Kidney (tissue), 14 donors: Measurements from ENCODE around the gene WDR6. TPM values are rescaled to one million over a fixed set of nuclear protein-coding genes. Genes with fewer than 3 reads are reported as not detected.
A peak's percentile ranks its signal among the peaks of the same experiment; 100 is the strongest.
"Not testable (repeated sequence)": the region's sequence is repeated elsewhere in the genome, so short reads cannot be mapped to it uniquely, and the experiment has no call there.

Source experiments
- DNase-seq, 5 donors: peaks; one replicate each; pipeline ENCODE4 v3.0.0-alpha.2; 2013 to 2020
- FAIRE-seq: peaks from 2 replicates; lab custom pipeline; 2012; peaks lifted over from hg19 to GRCh38; lab: Jason Lieb, UNC
- H3K27ac ChIP-seq, 2 donors: one replicate each; pipeline ENCODE4 v1.7.0; 2013; ENCODE audit warnings: low read depth in 2 of 2, low read length in 2 of 2, inconsistent platforms in 1 of 2
- H3K27me3 ChIP-seq: one replicate; pipeline ENCODE4 v1.7.1; 2013; ENCODE audit warnings: low read length, inconsistent platforms; ENCODE audit not compliant: control insufficient read depth, insufficient read depth
- H3K36me3 ChIP-seq, 3 donors: one replicate each; pipeline versions ENCODE4 v1.7.0 to v1.7.1; 2013; ENCODE audit warnings: low read length in 3 of 3, control low read depth in 1 of 3, inconsistent platforms in 1 of 3; ENCODE audit not compliant: insufficient read depth in 3 of 3, control insufficient read depth in 2 of 3
- H3K4me1 ChIP-seq, 3 donors: one replicate each; pipeline versions ENCODE4 v1.7.0 to v1.7.1; 2013; ENCODE audit warnings: low read length in 3 of 3, inconsistent platforms in 1 of 3, low read depth in 1 of 3; ENCODE audit not compliant: control insufficient read depth in 2 of 3, insufficient read depth in 2 of 3
- H3K4me3 ChIP-seq, 3 donors: one replicate each; pipeline versions ENCODE4 v1.7.0 to v1.8.1; 2013; ENCODE audit warnings: low read length in 3 of 3, control low read depth in 1 of 3, inconsistent platforms in 1 of 3
- H3K9ac ChIP-seq, 3 donors: one replicate each; pipeline versions ENCODE4 v1.7.0 to v1.7.1; 2013; ENCODE audit warnings: low read length in 3 of 3, control low read depth in 1 of 3, inconsistent platforms in 1 of 3
- H3K9me3 ChIP-seq, 3 donors: one replicate each; pipeline versions ENCODE4 v1.7.0 to v1.7.1; 2013; ENCODE audit warnings: low read length in 3 of 3, control low read depth in 1 of 3, inconsistent platforms in 1 of 3; ENCODE audit not compliant: control insufficient read depth in 2 of 3, insufficient read depth in 1 of 3
- CTCF ChIP-seq: IDR thresholded peaks from 3 replicates; pipeline ENCODE4 v1.5.1; 2012; ENCODE audit warnings: mild to moderate bottlenecking, moderate library complexity, borderline replicate concordance; ENCODE audit not compliant: insufficient read depth; ENCODE audit errors: extremely low read depth
- intact Hi-C: fragments of 100-400 bp; cut with DNase I; formaldehyde crosslinking; loops from one replicate; pipeline ENCODE4 v1.11.1; 2022
- polyA plus RNA-seq: library from polyadenylated mRNA; stranded (reverse); fragments of 350-450 nt; fragmentation: Illumina TruSeq; extraction: RNeasy Lipid Tissue Mini Kit (QIAGEN cat#74804); gene quantifications from one replicate; pipeline ENCODE4 v1.2.3, GENCODE V29; 2014; ENCODE audit warnings: low read depth, low replicate concordance; ENCODE audit not compliant: insufficient read depth
- total RNA-seq: library from RNA; stranded (reverse); fragmentation: NEBNext Ultra II Directional; extraction: Animal tissue kit (Norgen Biotek cat#: 25700); gene quantifications from one replicate; pipeline ENCODE4 v1.2.1, GENCODE V29; 2021
- donor health status: control.
- donor health status: control.
- donor health status: control.
- donor health status: control.
- donor health status: control.
- donor health status: DM: yes; HTN: yes; CAD: no.
- donor health status: Normal renal cell carcinoma (clear cell type).

Gene WDR6
- total and polyA plus RNA-seq, 2 donors from 2014 or later: 105 to 158 TPM

GRCh38 chr3:49005998-49006397 is 1.2 kb upstream of the WDR6 start:
- FAIRE-seq (no peak), DNase-seq (peak in 2 of 5 donors; percentile 55 to 73)
- H3K4me3 ChIP-seq: peak overlapping the region; percentile 24 to 92 (median 82)
- H3K9ac ChIP-seq: peak overlapping the region in 1 of 3 donors; percentile 99
- intact Hi-C loops: no loop called here
- H3K27ac ChIP-seq: peak overlapping the region; percentile 96 to 99
- no peaks in the 10 kb centered on the region for H3K27me3 ChIP-seq
- H3K9me3 ChIP-seq: no peaks in the 10 kb centered on the region
- peaks cover 0 to 12% (median 0%) of the 10 kb centered on the region in 3 donors for H3K36me3 ChIP-seq
- no peak for TF ChIP-seq CTCF
- peaks cover 0 to 13% (median 9%) of the 10 kb centered on the region in 3 donors for H3K4me1 ChIP-seq

DNA sequence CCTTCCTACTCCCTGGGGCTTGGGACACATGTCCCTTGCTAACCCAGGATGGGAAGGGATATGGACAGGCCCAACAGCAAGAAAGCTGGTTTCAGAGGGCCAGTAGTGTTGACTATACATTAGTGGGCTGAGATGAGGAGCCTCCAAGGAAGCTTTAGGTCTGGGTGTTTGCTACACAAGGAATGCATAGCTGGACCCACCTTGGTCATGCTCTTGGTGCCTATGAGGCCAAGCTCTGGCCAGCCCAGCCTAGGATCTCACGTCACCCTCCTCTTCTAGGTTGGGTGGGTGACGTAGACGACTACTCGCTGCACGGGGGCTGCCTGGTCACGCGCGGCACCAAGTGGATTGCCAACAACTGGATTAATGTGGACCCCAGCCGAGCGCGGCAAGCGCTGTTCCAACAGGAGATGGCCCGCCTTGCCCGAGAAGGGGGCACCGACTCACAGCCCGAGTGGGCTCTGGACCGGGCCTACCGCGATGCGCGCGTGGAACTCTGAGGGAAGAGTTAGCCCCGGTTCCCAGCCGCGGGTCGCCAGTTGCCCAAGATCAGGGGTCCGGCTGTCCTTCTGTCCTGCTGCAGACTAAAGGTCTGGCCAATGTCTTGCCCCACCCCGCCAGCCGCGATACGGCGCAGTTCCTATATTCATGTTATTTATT is 653 bp upstream of the WDR6 start:
- TF ChIP-seq CTCF: no peak
- peaks cover 0 to 12% (median 0%) of the 10 kb centered on the region in 3 donors for H3K36me3 ChIP-seq
- H3K27ac ChIP-seq: peak overlapping the region; percentile 96 to 99
- DNase-seq (peak; percentile 49 to 89 (median 72)), FAIRE-seq (no peak)
- H3K4me1 ChIP-seq: peaks cover 0 to 13% (median 9%) of the 10 kb centered on the region in 3 donors
- no peaks in the 10 kb centered on the region for H3K9me3 ChIP-seq
- peak overlapping the region; percentile 67 to 99 (median 90) for H3K9ac ChIP-seq
- intact Hi-C loops: no loop called here
- H3K27me3 ChIP-seq: no peaks in the 10 kb centered on the region
- peak overlapping the region; percentile 82 to 92 (median 92) for H3K4me3 ChIP-seq

DNA sequence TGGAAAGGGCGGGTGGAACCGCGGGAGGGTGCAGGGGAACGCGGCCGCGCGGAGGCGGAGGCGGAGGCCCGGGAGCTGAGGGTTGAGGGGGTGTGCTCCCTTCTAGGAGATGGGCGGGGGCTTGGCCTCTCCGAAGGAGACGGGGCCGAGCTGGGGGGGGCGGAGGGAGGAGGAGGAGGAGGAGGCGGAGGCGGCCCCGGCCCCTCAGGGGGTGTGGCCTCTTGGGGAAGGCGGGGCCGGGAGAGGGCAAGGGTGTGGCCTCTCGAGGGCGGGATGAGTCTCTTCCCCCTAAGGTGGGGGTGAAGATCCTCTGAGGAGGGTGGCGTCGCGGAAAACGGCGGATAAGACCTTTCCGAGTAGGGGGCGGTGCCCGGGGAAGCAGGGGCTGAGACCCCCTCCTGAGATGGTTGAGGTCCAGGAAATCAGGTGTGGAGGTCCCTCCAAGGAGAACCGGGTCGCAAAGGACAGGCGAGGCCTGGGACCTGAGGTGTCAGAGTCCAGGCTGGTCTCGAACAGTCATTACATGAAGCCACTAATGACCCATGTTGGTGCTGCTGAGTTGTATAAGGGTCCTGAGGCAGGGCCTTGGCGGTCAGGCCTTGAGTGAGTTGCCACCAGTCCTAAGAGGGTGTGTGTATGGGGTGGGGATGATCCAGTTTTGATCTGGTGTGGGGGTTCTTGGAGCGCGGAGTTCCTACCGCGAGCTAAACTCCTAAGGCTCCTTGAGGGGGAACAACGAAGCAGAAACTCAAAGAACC is 759 bp downstream of the WDR6 start:
- intact Hi-C loops: no loop called here
- Histone ChIP-seq H3K27ac (peak overlapping the region; percentile 96 to 99), H3K9me3 (no peaks in the 10 kb centered on the region), H3K36me3 (peaks cover 0 to 13% (median 4%) of the 10 kb centered on the region in 3 donors), H3K4me3 (peak overlapping the region; percentile 82 to 92 (median 92)), H3K27me3 (no peaks in the 10 kb centered on the region), H3K4me1 (peaks cover 0 to 13% (median 9%) of the 10 kb centered on the region in 3 donors), H3K9ac (peak overlapping the region; percentile 64 to 99 (median 89))
- no peak for TF ChIP-seq CTCF
- FAIRE-seq (no peak), DNase-seq (peak; percentile 89 to 97 (median 95))

GRCh38 chr3:49008627-49009026 is 1.4 kb downstream of the WDR6 start:
- H3K9me3 ChIP-seq, H3K27me3 ChIP-seq, FAIRE-seq, DNase-seq, H3K9ac ChIP-seq, intact Hi-C loops, H3K27ac ChIP-seq: not testable (repeated sequence)
- peaks cover 0 to 13% (median 9%) of the 10 kb centered on the region in 3 donors for H3K4me1 ChIP-seq
- peak overlapping the region in 1 of 3 donors; percentile 62 for H3K4me3 ChIP-seq
- peaks cover 0 to 19% (median 4%) of the 10 kb centered on the region in 3 donors for H3K36me3 ChIP-seq
